Caki2 (cell line): ENCODE data around the gene NDUFA11. TPM values are rescaled to one million over a fixed set of nuclear protein-coding genes. Genes with fewer than 3 reads are reported as not detected.
A peak's percentile ranks its signal among the peaks of the same experiment; 100 is the strongest.
"Not testable (repeated sequence)": the region's sequence is repeated elsewhere in the genome, so short reads cannot be mapped to it uniquely, and the experiment has no call there.

Source experiments
- DNase-seq: peaks from one replicate; pipeline ENCODE4 v3.0.0-alpha.2; 2015; ENCODE audit warnings: low read depth
- in situ Hi-C: cut with HindIII; loops from 2 replicates; pipeline ENCODE4 v1.10.0; 2016; ENCODE audit warnings: low sequenced_read_pairs, low pct_unique_long_range_greater_than_20kb, mixed read lengths
- total RNA-seq: library from RNA; depleted of rRNA; stranded (reverse); fragments of >200 nt; shearing (Covaris generic); gene quantifications from 2 replicates; pipeline ENCODE4 v1.2.3, GENCODE V29; 2014; ENCODE audit warnings: low replicate concordance

The NDUFA11 gene
- total RNA-seq, 1 experiment from 2014 or later = 190 TPM

GRCh38 chr19:5894704-5895349, 8.8 kb downstream of the NDUFA11 start:
- DNase-seq = no peak
- in situ Hi-C loops = no loop called here

GRCh38 chr19:5893907-5894703, 9.5 kb downstream of the NDUFA11 start:
- in situ Hi-C loops = no loop called here
- DNase-seq = no peak

GRCh38 chr19:5893296-5893903, 10.2 kb downstream of the NDUFA11 start:
- in situ Hi-C loops = no loop called here
- no peak for DNase-seq

GRCh38 chr19:5892772-5893275, 10.8 kb downstream of the NDUFA11 start:
- no peak for DNase-seq
- in situ Hi-C loops = no loop called here

- in situ Hi-C loops = no loop called here
- peak; percentile 19 for DNase-seq
Observed at GRCh38 chr19:5891938-5892771, 11.4 kb downstream of the NDUFA11 start.

- no peak for DNase-seq
- in situ Hi-C loops = no loop called here
Observed at GRCh38 chr19:5891572-5891937, 12.0 kb downstream of the NDUFA11 start.

GRCh38 chr19:5890099-5890498, 13.5 kb downstream of the NDUFA11 start:
- DNase-seq = no peak
- in situ Hi-C loops = no loop called here

GRCh38 chr19:5889288-5889971, 14.2 kb downstream of the NDUFA11 start:
- in situ Hi-C loops = no loop called here
- no peak for DNase-seq

GRCh38 chr19:5884065-5884811, 19.4 kb downstream of the NDUFA11 start:
- DNase-seq, in situ Hi-C loops: not testable (repeated sequence)

GRCh38 chr19:5883157-5883873, 20.3 kb downstream of the NDUFA11 start:
- DNase-seq, in situ Hi-C loops: not testable (repeated sequence)

- DNase-seq = no peak
- in situ Hi-C loops = no loop called here
Observed at GRCh38 chr19:5882421-5882968, 21.1 kb downstream of the NDUFA11 start.

GRCh38 chr19:5881543-5882299, 21.9 kb downstream of the NDUFA11 start:
- no peak for DNase-seq
- in situ Hi-C loops = no loop called here

GRCh38 chr19:5880604-5881078, 22.9 kb downstream of the NDUFA11 start:
- DNase-seq = no peak
- in situ Hi-C loops = no loop called here

GRCh38 chr19:5880196-5880595, 23.4 kb downstream of the NDUFA11 start:
- no peak for DNase-seq
- in situ Hi-C loops = no loop called here

GRCh38 chr19:5877882-5878281, 25.7 kb downstream of the NDUFA11 start:
- in situ Hi-C loops = no loop called here
- no peak for DNase-seq

GRCh38 chr19:5877427-5877826, 26.2 kb downstream of the NDUFA11 start:
- DNase-seq = no peak
- in situ Hi-C loops = no loop called here
